OCI-LY7 (cell line): ENCODE measurements around the gene MAP3K7. TPM values are rescaled to one million over a fixed set of nuclear protein-coding genes. Genes with fewer than 3 reads are reported as not detected.

ENCODE experiments used
- BruUV-seq: library from RNA; stranded (reverse); fragments of 400-500 nt; replicated peaks from 2 replicates; lab custom pipeline; 2021; lab: Mats Ljungman, UMichigan
- CTCF ChIA-PET: fragments of 300-600 bp; sonication (Branson Sonifier 250); formaldehyde crosslinking; loops from one replicate; lab custom pipeline; 2022; ENCODE audit warnings: antibody characterized with exemption; ENCODE audit not compliant: unreplicated experiment; lab: Charles Lee
- POLR2A ChIA-PET: fragments of 300-600 bp; sonication (Branson Sonifier 250); formaldehyde crosslinking; loops from one replicate; lab custom pipeline; 2022; ENCODE audit warnings: antibody characterized with exemption; lab: Charles Lee
- DNase-seq: peaks from one replicate; pipeline ENCODE4 v3.0.0-alpha.2; 2015; ENCODE audit warnings: low spot score
- H2AFZ ChIP-seq: fragments of 200-600 bp; sonication (generic), shearing (Covaris generic); 2 replicates; pipeline ENCODE4 v1.6.1; 2014; ENCODE audit warnings: mild to moderate bottlenecking, antibody characterized with exemption, low read length, moderate library complexity
- H3K27ac ChIP-seq: fragments of 200-600 bp; sonication (generic); 2 replicates; pipeline ENCODE4 v1.5.1; 2014; ENCODE audit warnings: mixed run types, low read depth, mild to moderate bottlenecking, moderate library complexity, low read length, inconsistent platforms; ENCODE audit not compliant: poor library complexity, severe bottlenecking
- H3K36me3 ChIP-seq: fragments of 200-600 bp; sonication (generic); 2 replicates; pipeline ENCODE4 v1.6.1; 2014; ENCODE audit warnings: mild to moderate bottlenecking, antibody characterized with exemption, low read length, moderate library complexity, mixed read lengths; ENCODE audit not compliant: insufficient read depth
- H3K4me1 ChIP-seq: fragments of 200-600 bp; sonication (generic); 2 replicates; pipeline ENCODE4 v1.5.1; 2014; ENCODE audit warnings: mild to moderate bottlenecking, low read length; ENCODE audit not compliant: insufficient read depth, poor library complexity, severe bottlenecking
- H3K4me2 ChIP-seq: fragments of 200-600 bp; sonication (generic); 2 replicates; pipeline ENCODE4 v1.6.1; 2014; ENCODE audit warnings: mild to moderate bottlenecking, low read length
- H3K4me3 ChIP-seq: fragments of 200-600 bp; sonication (generic); 2 replicates; pipeline ENCODE4 v1.5.1; 2014; ENCODE audit warnings: mild to moderate bottlenecking, low read depth, low read length; ENCODE audit not compliant: poor library complexity, severe bottlenecking
- H3K79me2 ChIP-seq: fragments of 200-600 bp; sonication (generic); 2 replicates; pipeline ENCODE4 v1.6.1; 2016; ENCODE audit warnings: low read depth, mild to moderate bottlenecking, low read length, moderate library complexity, mixed read lengths; ENCODE audit not compliant: insufficient read depth
- H3K9me2 ChIP-seq: fragments of 200-600 bp; sonication (generic); 2 replicates; pipeline ENCODE4 v1.6.1; 2016; ENCODE audit warnings: mild to moderate bottlenecking, low read length, mixed read lengths; ENCODE audit not compliant: insufficient read depth
- H3K9me3 ChIP-seq: fragments of 200-600 bp; sonication (generic); 2 replicates; pipeline ENCODE4 v1.6.1; 2014; ENCODE audit warnings: mild to moderate bottlenecking, mixed run types, low read length, mixed read lengths
- H4K20me1 ChIP-seq: fragments of 200-600 bp; sonication (generic); 2 replicates; pipeline ENCODE4 v1.6.1; 2014; ENCODE audit warnings: mild to moderate bottlenecking, antibody characterized with exemption, low read length, moderate library complexity, mixed read lengths; ENCODE audit not compliant: insufficient read depth
- EZH2phosphoT487 ChIP-seq: fragments of 200-600 bp; sonication (generic); IDR thresholded peaks from 2 replicates; pipeline ENCODE4 v1.6.1; 2018; ENCODE audit warnings: low read depth, borderline replicate concordance, mild to moderate bottlenecking, mixed run types, antibody characterized with exemption, low read length, moderate library complexity, mixed read lengths
- intact Hi-C: fragments of 100-400 bp; cut with micrococcal nuclease; formaldehyde crosslinking; loops from one replicate; pipeline ENCODE4 v1.10.0; 2022; ENCODE audit not compliant: unreplicated experiment
- total RNA-seq, 2 experiments: library from RNA; depleted of rRNA in 1 of 2; stranded (reverse); fragments of >200 nt in 1 of 2; shearing (Covaris generic) in 1 of 2; gene quantifications; 2 replicates each; pipeline ENCODE4 v1.2.3, GENCODE V29; 2014 to 2022
- TF ChIP-seq, protein P1 (sequence below): fragments of 200-600 bp; sonication (generic); conservative IDR thresholded peaks from 2 replicates; pipeline ENCODE4 v1.5.1; 2014; ENCODE audit warnings: mild to moderate bottlenecking, antibody characterized with exemption, low read length, moderate library complexity, mixed read lengths

Gene MAP3K7
- total RNA-seq, 2 experiments from 2014 or later, result 29.5 to 45.7 TPM

DNA sequence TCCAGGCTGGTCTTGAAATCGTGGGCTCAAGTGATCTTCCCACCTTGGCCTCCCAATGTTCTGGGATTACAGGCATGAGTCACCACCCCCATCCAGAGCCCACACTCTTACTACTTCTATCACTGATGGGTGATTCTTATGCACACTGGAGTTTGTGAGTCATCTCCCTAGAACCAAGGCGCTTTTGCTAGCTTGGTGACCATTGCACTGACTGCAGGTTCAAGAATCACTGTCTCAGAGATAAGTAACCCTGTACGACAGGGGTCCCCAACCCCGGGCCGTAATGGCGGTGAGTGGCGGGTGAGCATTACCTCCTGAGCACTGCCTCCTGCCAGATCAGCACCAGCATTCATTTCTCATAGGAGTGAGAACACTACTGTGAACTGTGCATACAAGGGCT lies 118.8 kb downstream of the MAP3K7 start:
- H3K9me3 ChIP-seq, result no peaks in the 10 kb centered on the region
- H3K36me3 ChIP-seq, result no peaks in the 10 kb centered on the region
- ChIA-PET CTCF (no interaction called here), POLR2A (no interaction called here)
- H4K20me1 ChIP-seq, result no peaks in the 10 kb centered on the region
- H3K9me2 ChIP-seq, result no peaks in the 10 kb centered on the region
- H2AFZ ChIP-seq, result no peak overlapping the region
- no peak overlapping the region for H3K4me2 ChIP-seq
- TF ChIP-seq, protein P1, sequence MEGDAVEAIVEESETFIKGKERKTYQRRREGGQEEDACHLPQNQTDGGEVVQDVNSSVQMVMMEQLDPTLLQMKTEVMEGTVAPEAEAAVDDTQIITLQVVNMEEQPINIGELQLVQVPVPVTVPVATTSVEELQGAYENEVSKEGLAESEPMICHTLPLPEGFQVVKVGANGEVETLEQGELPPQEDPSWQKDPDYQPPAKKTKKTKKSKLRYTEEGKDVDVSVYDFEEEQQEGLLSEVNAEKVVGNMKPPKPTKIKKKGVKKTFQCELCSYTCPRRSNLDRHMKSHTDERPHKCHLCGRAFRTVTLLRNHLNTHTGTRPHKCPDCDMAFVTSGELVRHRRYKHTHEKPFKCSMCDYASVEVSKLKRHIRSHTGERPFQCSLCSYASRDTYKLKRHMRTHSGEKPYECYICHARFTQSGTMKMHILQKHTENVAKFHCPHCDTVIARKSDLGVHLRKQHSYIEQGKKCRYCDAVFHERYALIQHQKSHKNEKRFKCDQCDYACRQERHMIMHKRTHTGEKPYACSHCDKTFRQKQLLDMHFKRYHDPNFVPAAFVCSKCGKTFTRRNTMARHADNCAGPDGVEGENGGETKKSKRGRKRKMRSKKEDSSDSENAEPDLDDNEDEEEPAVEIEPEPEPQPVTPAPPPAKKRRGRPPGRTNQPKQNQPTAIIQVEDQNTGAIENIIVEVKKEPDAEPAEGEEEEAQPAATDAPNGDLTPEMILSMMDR, result no peak
- TF ChIP-seq EZH2phosphoT487, result no peak
- no peak overlapping the region for H3K27ac ChIP-seq
- peaks cover 10% of the 10 kb centered on the region for H3K4me1 ChIP-seq
- intact Hi-C loops, result no loop called here
- H3K79me2 ChIP-seq, result no peaks in the 10 kb centered on the region
- no TSS peak for BruUV-seq
- no peak for DNase-seq
- H3K4me3 ChIP-seq, result no peak overlapping the region

DNA sequence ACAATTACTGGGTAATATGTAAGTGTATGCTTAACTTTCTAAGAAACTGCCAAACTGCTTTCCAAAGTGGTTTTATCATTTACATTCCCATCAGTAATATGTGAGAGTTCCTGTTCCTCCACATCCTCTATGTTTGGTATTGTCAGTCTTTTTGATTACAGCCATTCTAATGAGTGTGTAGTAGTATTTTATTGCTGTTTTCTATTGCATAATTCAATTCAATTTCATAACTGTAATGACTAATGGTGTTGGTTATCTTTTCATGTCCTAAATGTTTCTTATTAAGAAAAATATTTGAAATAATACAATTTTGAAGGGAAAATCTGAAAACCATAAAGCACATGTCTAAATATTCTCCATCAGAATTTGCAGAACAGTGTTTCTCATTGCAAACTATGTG lies 119.3 kb downstream of the MAP3K7 start:
- Histone ChIP-seq H2AFZ (no peak overlapping the region), H3K4me3 (no peak overlapping the region), H3K27ac (no peak overlapping the region), H4K20me1 (no peaks in the 10 kb centered on the region), H3K4me2 (no peak overlapping the region), H3K4me1 (peaks cover 15% of the 10 kb centered on the region), H3K79me2 (no peaks in the 10 kb centered on the region), H3K9me3 (no peaks in the 10 kb centered on the region), H3K9me2 (no peaks in the 10 kb centered on the region), H3K36me3 (no peaks in the 10 kb centered on the region)
- ChIA-PET CTCF (no interaction called here), POLR2A (no interaction called here)
- no TSS peak for BruUV-seq
- intact Hi-C loops, result no loop called here
- TF ChIP-seq, protein P1, result no peak
- no peak for TF ChIP-seq EZH2phosphoT487
- no peak for DNase-seq

DNA sequence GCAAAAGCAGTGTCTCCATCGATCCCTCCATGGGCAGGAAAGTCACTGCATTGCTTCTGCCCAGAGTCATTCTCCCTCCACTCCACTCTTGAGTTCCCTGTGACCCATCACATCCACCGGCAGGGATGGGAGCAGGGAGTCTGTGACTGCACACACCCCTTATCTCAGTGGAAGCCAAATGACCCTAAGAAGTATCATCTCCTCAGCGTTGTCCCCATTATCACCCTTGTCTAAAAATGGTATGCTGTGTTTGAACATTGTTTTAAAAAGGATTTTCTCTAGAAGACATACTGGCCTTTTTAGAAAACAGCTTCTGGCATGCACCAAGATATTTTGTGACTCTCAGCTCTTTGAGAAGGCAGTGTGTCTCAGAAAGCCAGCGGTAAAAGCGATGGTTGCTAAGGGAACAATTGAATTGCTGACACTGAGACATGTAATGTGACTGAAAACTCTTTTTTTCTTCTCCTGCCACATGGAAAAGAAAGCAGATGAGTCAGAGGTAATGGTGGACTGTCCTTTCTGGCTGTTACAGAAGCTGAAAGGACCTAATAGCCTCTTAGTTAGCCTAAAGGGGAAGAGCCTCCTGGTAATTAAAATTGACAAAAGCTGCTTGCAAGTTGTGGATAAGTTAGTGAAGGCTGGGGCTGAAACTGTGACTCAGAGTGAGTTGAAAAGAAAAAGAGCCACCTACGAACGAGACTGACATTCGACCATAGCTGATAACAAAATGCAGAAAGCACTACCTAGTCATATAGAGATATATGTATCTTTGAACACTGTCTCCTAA lies 120.5 kb downstream of the MAP3K7 start:
- no TSS peak for BruUV-seq
- H3K4me2 ChIP-seq, result no peak overlapping the region
- no peak for DNase-seq

More for the DNA sequence above, 120.5 kb downstream of the MAP3K7 start:
- CTCF ChIA-PET, result no interaction called here
- Histone ChIP-seq H3K4me3 (no peak overlapping the region), H4K20me1 (no peaks in the 10 kb centered on the region), H3K9me3 (no peaks in the 10 kb centered on the region), H3K36me3 (no peaks in the 10 kb centered on the region), H3K27ac (no peak overlapping the region), H3K9me2 (no peaks in the 10 kb centered on the region), H3K4me1 (peaks cover 15% of the 10 kb centered on the region), H3K79me2 (no peaks in the 10 kb centered on the region), H2AFZ (no peak overlapping the region)
- POLR2A ChIA-PET, result no interaction called here
- intact Hi-C loops, result no loop called here
- TF ChIP-seq, protein P1, result no peak
- TF ChIP-seq EZH2phosphoT487, result no peak
